MCF 10A (cell line): ENCODE measurements around the gene MAN2C1. TPM values are rescaled to one million over a fixed set of nuclear protein-coding genes. Genes with fewer than 3 reads are reported as not detected.

ENCODE experiments used
- BruUV-seq: library from RNA; stranded (reverse); fragments of 400-500 nt; replicated peaks from 2 replicates; lab custom pipeline; 2021; lab: Mats Ljungman, UMichigan
- CTCF ChIA-PET: fragments of 300-600 bp; sonication (Branson Sonifier 250); formaldehyde crosslinking; extraction: SDS; loops from one replicate; lab custom pipeline; 2021; ENCODE audit warnings: antibody characterized with exemption, inconsistent platforms; lab: Yijun Ruan, JAX
- POLR2A ChIA-PET: fragments of 300-600, 350-650 bp; sonication (Branson Sonifier 250); formaldehyde crosslinking; extraction: SDS; loops from one replicate; lab custom pipeline; 2020; ENCODE audit warnings: antibody characterized with exemption, inconsistent platforms; lab: Yijun Ruan, JAX
- DNase-seq: peaks from one replicate; pipeline ENCODE4 v3.0.0-alpha.2; 2018; ENCODE audit not compliant: unreplicated experiment
- H3K27ac Mint-ChIP-seq: one replicate; pipeline ENCODE4 v1.8.0; 2022; ENCODE audit warnings: mild to moderate bottlenecking, low read depth, mixed read lengths; ENCODE audit not compliant: unreplicated experiment
- H3K27me3 Mint-ChIP-seq: one replicate; pipeline ENCODE4 v1.8.0; 2022; ENCODE audit warnings: mixed read lengths; ENCODE audit not compliant: insufficient read depth, unreplicated experiment
- H3K36me3 Mint-ChIP-seq: one replicate; pipeline ENCODE4 v1.8.0; 2022; ENCODE audit warnings: mild to moderate bottlenecking, moderate library complexity, mixed read lengths; ENCODE audit not compliant: insufficient read depth, unreplicated experiment
- H3K4me1 Mint-ChIP-seq: one replicate; pipeline ENCODE4 v1.8.0; 2022; ENCODE audit warnings: mixed read lengths; ENCODE audit not compliant: insufficient read depth, unreplicated experiment
- H3K4me3 Mint-ChIP-seq: one replicate; pipeline ENCODE4 v1.8.0; 2022; ENCODE audit warnings: mild to moderate bottlenecking, moderate library complexity, mixed read lengths; ENCODE audit not compliant: unreplicated experiment
- H3K9me3 Mint-ChIP-seq: one replicate; pipeline ENCODE4 v1.8.0; 2022; ENCODE audit warnings: mixed read lengths; ENCODE audit not compliant: unreplicated experiment
- CTCF ChIP-seq: fragments of 200-600 bp; IDR thresholded peaks from one replicate; pipeline ENCODE4 v1.8.0; 2022; ENCODE audit warnings: antibody characterized with exemption, mild to moderate bottlenecking; ENCODE audit not compliant: unreplicated experiment
- intact Hi-C: fragments of 100-400 bp; cut with micrococcal nuclease; formaldehyde crosslinking; loops from 2 replicates; pipeline ENCODE4 v1.14.1; 2022
- total RNA-seq: library from RNA; stranded (reverse); gene quantifications from 2 replicates; pipeline ENCODE4 v1.2.3, GENCODE V29; 2022

MAN2C1 gene
- total RNA-seq, 1 experiment from 2014 or later, result 163 TPM

- H3K27me3 Mint-ChIP-seq, result no peaks in the 10 kb centered on the region
- DNase-seq, result no peak
- ChIA-PET CTCF (interaction anchor here (2.4 to 3.1 kb wide), 2 partner anchors 13 kb away, joined by 11 to 23 read pairs; partner anchors contain the start of gene MAN2C1), POLR2A (interaction anchor here (1.8 kb wide), 1 partner anchor 14 kb away, joined by 5 read pairs; the partner anchor contains the start of gene MAN2C1)
- no peak for TF ChIP-seq CTCF
- intact Hi-C loops, result no loop called here
- no peak overlapping the region for H3K4me3 Mint-ChIP-seq
- H3K36me3 Mint-ChIP-seq, result peaks cover 48% of the 10 kb centered on the region
- no peaks in the 10 kb centered on the region for H3K4me1 Mint-ChIP-seq
- H3K9me3 Mint-ChIP-seq, result no peaks in the 10 kb centered on the region
- BruUV-seq, result no TSS peak
- H3K27ac Mint-ChIP-seq, result no peak overlapping the region
Observed at GRCh38 chr15:75354454-75354853, 14.0 kb downstream of the MAN2C1 start.

- peaks cover 49% of the 10 kb centered on the region for H3K36me3 Mint-ChIP-seq
- H3K4me1 Mint-ChIP-seq, result no peaks in the 10 kb centered on the region
- no peak overlapping the region for H3K4me3 Mint-ChIP-seq
- intact Hi-C loops, result no loop called here
- no peak for DNase-seq
- no peak overlapping the region for H3K27ac Mint-ChIP-seq
- CTCF ChIA-PET, result interaction anchor here (2.4 kb wide), 1 partner anchor 14 kb away, joined by 23 read pairs; the partner anchor contains the start of gene MAN2C1
- TF ChIP-seq CTCF, result no peak
- H3K27me3 Mint-ChIP-seq, result no peaks in the 10 kb centered on the region
- POLR2A ChIA-PET, result interaction anchor here (0.9 to 1.8 kb wide), 2 partner anchors 15 to 18 kb away, joined by 3 to 5 read pairs; partner anchors contain the start of gene MAN2C1
- no peaks in the 10 kb centered on the region for H3K9me3 Mint-ChIP-seq
- no TSS peak for BruUV-seq
Observed at GRCh38 chr15:75353604-75354003, 14.8 kb downstream of the MAN2C1 start.

GRCh38 chr15:75352186-75353080, 16.0 kb downstream of the MAN2C1 start:
- CTCF ChIA-PET, result interaction anchor here (2.4 kb wide), 1 partner anchor 15 kb away, joined by 23 read pairs; the partner anchor contains the start of gene MAN2C1
- H3K4me3 Mint-ChIP-seq, result no peak overlapping the region

More at GRCh38 chr15:75352186-75353080, 16.0 kb downstream of the MAN2C1 start:
- no TSS peak for BruUV-seq
- POLR2A ChIA-PET, result interaction anchor here (0.6 to 0.9 kb wide), 4 partner anchors 16 to 339 kb away, joined by 3 to 6 read pairs (median 4); partner anchors contain the start of gene MAN2C1
- H3K27me3 Mint-ChIP-seq, result no peaks in the 10 kb centered on the region
- H3K27ac Mint-ChIP-seq, result no peak overlapping the region
- peaks cover 5% of the 10 kb centered on the region for H3K4me1 Mint-ChIP-seq
- no peak for DNase-seq
- H3K36me3 Mint-ChIP-seq, result peaks cover 40% of the 10 kb centered on the region
- no peak for TF ChIP-seq CTCF
- H3K9me3 Mint-ChIP-seq, result no peaks in the 10 kb centered on the region
- intact Hi-C loops, result no loop called here
